ENCODE measurements around the gene TTBK1.

Gene TTBK1

GRCh38 chr6:43271944-43272343, 28.7 kb downstream of the TTBK1 start:
- DNase-seq (ENCODE audit: low read depth, low spot score), result no peak

- no peak for DNase-seq (ENCODE audit: low read depth, low spot score)
These were observed 30.4 kb downstream of the TTBK1 start for GRCh38 chr6:43273707-43274106.

- DNase-seq (ENCODE audit: low read depth, low spot score), result no peak
These were observed 31.0 kb downstream of the TTBK1 start for GRCh38 chr6:43274127-43274915.

GRCh38 chr6:43274916-43275597, 31.8 kb downstream of the TTBK1 start:
- DNase-seq (ENCODE audit: low read depth, low spot score), result no peak

- DNase-seq (ENCODE audit: low read depth, low spot score), result no peak
These were observed 32.7 kb downstream of the TTBK1 start for GRCh38 chr6:43275801-43276576.

GRCh38 chr6:43276577-43277305, 33.5 kb downstream of the TTBK1 start:
- DNase-seq (ENCODE audit: low read depth, low spot score), result no peak

- DNase-seq (ENCODE audit: low read depth, low spot score), result no peak
These were observed 34.0 kb downstream of the TTBK1 start for GRCh38 chr6:43277306-43277642.

GRCh38 chr6:43277643-43278523, 34.6 kb downstream of the TTBK1 start:
- no peak for DNase-seq (ENCODE audit: low read depth, low spot score)

GRCh38 chr6:43278524-43279078, 35.3 kb downstream of the TTBK1 start:
- no peak for DNase-seq (ENCODE audit: low read depth, low spot score)

GRCh38 chr6:43280234-43280633, 37.0 kb downstream of the TTBK1 start:
- DNase-seq (ENCODE audit: low read depth, low spot score), result no peak

- DNase-seq (ENCODE audit: low read depth, low spot score), result no peak
These were observed 38.8 kb downstream of the TTBK1 start for GRCh38 chr6:43282060-43282459.

GRCh38 chr6:43282636-43283513, 39.6 kb downstream of the TTBK1 start:
- DNase-seq (ENCODE audit: low read depth, low spot score), result no peak

- no peak for DNase-seq (ENCODE audit: low read depth, low spot score)
These were observed 40.2 kb downstream of the TTBK1 start for GRCh38 chr6:43283514-43283901.

GRCh38 chr6:43283905-43284304, 40.6 kb downstream of the TTBK1 start:
- no peak for DNase-seq (ENCODE audit: low read depth, low spot score)

- DNase-seq (ENCODE audit: low read depth, low spot score), result no peak
These were observed 41.9 kb downstream of the TTBK1 start for GRCh38 chr6:43284991-43285781.

GRCh38 chr6:43285832-43286231, 42.6 kb downstream of the TTBK1 start:
- no peak for DNase-seq (ENCODE audit: low read depth, low spot score)

GRCh38 chr6:43286456-43286979, 43.2 kb downstream of the TTBK1 start:
- no peak for DNase-seq (ENCODE audit: low read depth, low spot score)

- no peak for DNase-seq (ENCODE audit: low read depth, low spot score)
These were observed 43.9 kb downstream of the TTBK1 start for GRCh38 chr6:43286980-43287716.
